HS-27A (cell line): ENCODE measurements around the gene TMEM106C.

Source experiments
- DNase-seq: peaks from one replicate; pipeline ENCODE4 v3.0.0-alpha.2; 2012; ENCODE audit warnings: low read depth, missing footprints

TMEM106C gene

GRCh38 chr12:47995981-47996401 lies 32.6 kb downstream of the TMEM106C start:
- DNase-seq = no peak

- no peak for DNase-seq
Observed at GRCh38 chr12:47997321-47997720, 33.9 kb downstream of the TMEM106C start.

GRCh38 chr12:47999816-48000215 lies 36.4 kb downstream of the TMEM106C start:
- no peak for DNase-seq

- no peak for DNase-seq
Observed at GRCh38 chr12:48000878-48001504, 37.6 kb downstream of the TMEM106C start.

GRCh38 chr12:48001505-48002413 lies 38.4 kb downstream of the TMEM106C start:
- no peak for DNase-seq

- DNase-seq = no peak
Observed at GRCh38 chr12:48002414-48002730, 39.0 kb downstream of the TMEM106C start.

- no peak for DNase-seq
Observed at GRCh38 chr12:48002773-48003218, 39.4 kb downstream of the TMEM106C start.

GRCh38 chr12:48003226-48004052 lies 40.0 kb downstream of the TMEM106C start:
- no peak for DNase-seq

- no peak for DNase-seq
Observed at GRCh38 chr12:48004053-48004941, 40.9 kb downstream of the TMEM106C start, which contains the start of gene COL2A1. COL2A1 (minus strand) TSS chr12:48004476; CDS start chr12:48004321, 155 bp downstream.

- DNase-seq = no peak
Observed at GRCh38 chr12:48005001-48005749, 41.8 kb downstream of the TMEM106C start.

GRCh38 chr12:48005750-48006021 lies 42.3 kb downstream of the TMEM106C start:
- no peak for DNase-seq

- no peak for DNase-seq
Observed at GRCh38 chr12:48007206-48007605, 43.8 kb downstream of the TMEM106C start.

- DNase-seq = no peak
Observed at GRCh38 chr12:48008349-48008748, 45.0 kb downstream of the TMEM106C start.

- DNase-seq = no peak
Observed at GRCh38 chr12:48008950-48009349, 45.6 kb downstream of the TMEM106C start.

GRCh38 chr12:48009471-48009870 lies 46.1 kb downstream of the TMEM106C start:
- no peak for DNase-seq

GRCh38 chr12:48010366-48010970 lies 47.1 kb downstream of the TMEM106C start:
- no peak for DNase-seq

GRCh38 chr12:48012070-48012469 lies 48.7 kb downstream of the TMEM106C start:
- no peak for DNase-seq

GRCh38 chr12:48013287-48013686 lies 49.9 kb downstream of the TMEM106C start:
- DNase-seq = no peak

GRCh38 chr12:48015129-48015528 lies 51.7 kb downstream of the TMEM106C start:
- no peak for DNase-seq

- no peak for DNase-seq
Observed at GRCh38 chr12:48015954-48016353, 52.6 kb downstream of the TMEM106C start.
